T-cell (primary cell): ENCODE measurements around the gene ZXDB. TPM values are rescaled to one million over a fixed set of nuclear protein-coding genes. Genes with fewer than 3 reads are reported as not detected.
"Not testable (repeated sequence)": the region's sequence is repeated elsewhere in the genome, so short reads cannot be mapped to it uniquely, and the experiment has no call there.

Experiments
- ATAC-seq, 4 experiments: fragments of 200-7000 bp in 3 of 4; fragments of 150-1000 bp in 1 of 4; cut with Tn5 transposase; replicated peaks in 1 of 4; 1 replicate in 3 of 4; 2 replicates in 1 of 4; pipeline ENCODE4 v1.10.0; 2021; ENCODE audit warnings: moderate library complexity in 3 of 4, mild to moderate bottlenecking in 2 of 4, moderate number of reproducible peaks in 1 of 4
- CTCF ChIA-PET, 2 donors: fragments of 300-600 bp; sonication (Branson Sonifier 250); formaldehyde crosslinking; loops; one replicate each; lab custom pipeline; 2022; ENCODE audit warnings: antibody characterized with exemption in 2 of 2; lab: Charles Lee
- POLR2A ChIA-PET, 2 donors: fragments of 300-600 bp; sonication (Branson Sonifier 250); formaldehyde crosslinking; loops; one replicate each; lab custom pipeline; 2022; ENCODE audit warnings: antibody characterized with exemption in 2 of 2; lab: Charles Lee
- DNase-seq, 35 experiments: peaks; one replicate each; pipeline versions ENCODE4 v3.0.0 to v3.0.0-alpha.2; 2013 to 2023
- H3K27ac ChIP-seq: one replicate; pipeline ENCODE4 v1.5.1; 2013; ENCODE audit warnings: low read length
- H3K27me3 ChIP-seq, 2 experiments: replicated peaks in 1 of 2; 1 replicate in 1 of 2; 2 replicates in 1 of 2; pipeline versions ENCODE4 v1.6.1 to v1.7.0; 2013; ENCODE audit warnings: low read length in 1 of 2, mixed read lengths in 1 of 2; ENCODE audit not compliant: control insufficient read depth in 2 of 2, insufficient read depth in 2 of 2; ENCODE audit errors: extremely low read depth in 1 of 2
- H3K36me3 ChIP-seq, 2 donors: 1 replicate in 1 of 2; 2 replicates in 1 of 2; pipeline versions ENCODE4 v1.6.1 to v1.7.0; 2013; ENCODE audit warnings: low read length in 1 of 2; ENCODE audit not compliant: control insufficient read depth in 2 of 2, insufficient read depth in 1 of 2; ENCODE audit errors: extremely low read depth in 1 of 2
- H3K4me1 ChIP-seq, 2 experiments: 1 replicate in 1 of 2; 2 replicates in 1 of 2; pipeline versions ENCODE4 v1.6.1 to v1.7.0; 2013; ENCODE audit warnings: low read length in 2 of 2, mixed read lengths in 1 of 2; ENCODE audit not compliant: insufficient read depth in 2 of 2, control insufficient read depth in 1 of 2; ENCODE audit errors: extremely low read depth in 1 of 2
- H3K4me3 ChIP-seq, 2 donors: 1 replicate in 1 of 2; 2 replicates in 1 of 2; pipeline versions ENCODE4 v1.5.1 to v1.7.0; 2013; ENCODE audit warnings: mild to moderate bottlenecking in 2 of 2, low read length in 1 of 2, moderate library complexity in 1 of 2; ENCODE audit not compliant: control insufficient read depth in 1 of 2; ENCODE audit errors: extremely low read depth in 1 of 2
- H3K9me3 ChIP-seq: 2 replicates; pipeline ENCODE4 v1.7.0; 2013
- H3K27ac Mint-ChIP-seq, 2 donors: one replicate each; pipeline ENCODE4 v1.8.0; 2020 to 2021; ENCODE audit warnings: mild to moderate bottlenecking in 2 of 2, mixed read lengths in 2 of 2
- H3K27me3 Mint-ChIP-seq, 2 donors: one replicate each; pipeline ENCODE4 v1.8.0; 2021 to 2022; ENCODE audit warnings: mixed read lengths in 2 of 2
- H3K36me3 Mint-ChIP-seq: one replicate; pipeline ENCODE4 v1.8.0; 2021; ENCODE audit warnings: mixed read lengths
- H3K4me1 Mint-ChIP-seq, 3 donors: one replicate each; pipeline ENCODE4 v1.8.0; 2020 to 2022; ENCODE audit warnings: mixed read lengths in 3 of 3, mild to moderate bottlenecking in 1 of 3
- H3K4me3 Mint-ChIP-seq, 3 donors: one replicate each; pipeline ENCODE4 v1.8.0; 2020 to 2022; ENCODE audit warnings: mild to moderate bottlenecking in 3 of 3, mixed read lengths in 3 of 3, moderate library complexity in 3 of 3
- H3K9me3 Mint-ChIP-seq, 3 donors: one replicate each; pipeline ENCODE4 v1.8.0; 2020 to 2022; ENCODE audit warnings: mixed read lengths in 3 of 3
- WGBS: methylation state at CpG from one replicate; pipeline ENCODE4 v1.1.5; 2013; ENCODE audit warnings: missing lambda C conversion rate; ENCODE audit not compliant: insufficient coverage; 5-methylcytosine and 5-hydroxymethylcytosine counted together
- total RNA-seq, 35 experiments: library from RNA in 6 of 35; stranded (reverse) in 6 of 35; fragments of 120-200 nt in 1 of 35; gene quantifications; one replicate each; pipeline versions ENCODE4 v1.2.1 to v1.2.4 and lab custom pipeline; 2013 to 2026

Gene ZXDB
- total RNA-seq, 5 donors from 2014 or later (not counting 1 experiment from before 2014, with no cell fraction given): 11.2 to 21.3 (median 13.2) TPM

DNA sequence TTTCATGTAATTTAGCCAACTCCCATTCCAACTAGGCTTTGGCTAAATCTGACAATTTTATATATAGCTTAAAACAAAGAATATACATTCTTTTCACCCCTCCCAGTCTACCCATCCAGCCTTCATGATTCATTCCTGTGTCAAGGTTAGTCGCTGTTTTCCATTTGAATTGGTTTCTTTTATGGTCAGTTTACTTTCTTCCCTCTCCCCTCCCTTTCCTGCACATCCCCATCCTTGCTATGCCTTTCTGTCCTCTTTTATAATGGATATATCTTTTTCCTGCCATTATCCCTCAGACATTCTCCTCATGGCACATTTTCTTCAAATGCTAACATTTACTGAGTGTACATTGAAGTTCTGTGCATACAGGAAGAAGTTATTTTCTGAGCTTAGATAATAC lies 4.7 kb downstream of the ZXDB start:
- ChIA-PET POLR2A (no interaction called here), CTCF (no interaction called here)
- no peak for DNase-seq
- no peak overlapping the region for H3K4me3 ChIP-seq
- peaks cover 7 to 13% of the 10 kb centered on the region in 2 experiments for H3K4me1 ChIP-seq
- H3K27me3 Mint-ChIP-seq: peaks cover 0 to 8% of the 10 kb centered on the region in 2 donors
- WGBS: no CpG with 5 or more reads among the region's 1 CpG
- no peak overlapping the region for H3K27ac ChIP-seq
- H3K9me3 Mint-ChIP-seq: no peaks in the 10 kb centered on the region
- peaks cover 25 to 45% (median 33%) of the 10 kb centered on the region in 3 donors for H3K4me1 Mint-ChIP-seq
- H3K36me3 Mint-ChIP-seq: peaks cover 30% of the 10 kb centered on the region
- H3K4me3 Mint-ChIP-seq: peak overlapping the region; percentile 39 to 58 (median 57)
- no peaks in the 10 kb centered on the region for H3K27me3 ChIP-seq
- H3K36me3 ChIP-seq: no peaks in the 10 kb centered on the region
- no peak overlapping the region for H3K27ac Mint-ChIP-seq
- ATAC-seq: no peak
- no peaks in the 10 kb centered on the region for H3K9me3 ChIP-seq

DNA sequence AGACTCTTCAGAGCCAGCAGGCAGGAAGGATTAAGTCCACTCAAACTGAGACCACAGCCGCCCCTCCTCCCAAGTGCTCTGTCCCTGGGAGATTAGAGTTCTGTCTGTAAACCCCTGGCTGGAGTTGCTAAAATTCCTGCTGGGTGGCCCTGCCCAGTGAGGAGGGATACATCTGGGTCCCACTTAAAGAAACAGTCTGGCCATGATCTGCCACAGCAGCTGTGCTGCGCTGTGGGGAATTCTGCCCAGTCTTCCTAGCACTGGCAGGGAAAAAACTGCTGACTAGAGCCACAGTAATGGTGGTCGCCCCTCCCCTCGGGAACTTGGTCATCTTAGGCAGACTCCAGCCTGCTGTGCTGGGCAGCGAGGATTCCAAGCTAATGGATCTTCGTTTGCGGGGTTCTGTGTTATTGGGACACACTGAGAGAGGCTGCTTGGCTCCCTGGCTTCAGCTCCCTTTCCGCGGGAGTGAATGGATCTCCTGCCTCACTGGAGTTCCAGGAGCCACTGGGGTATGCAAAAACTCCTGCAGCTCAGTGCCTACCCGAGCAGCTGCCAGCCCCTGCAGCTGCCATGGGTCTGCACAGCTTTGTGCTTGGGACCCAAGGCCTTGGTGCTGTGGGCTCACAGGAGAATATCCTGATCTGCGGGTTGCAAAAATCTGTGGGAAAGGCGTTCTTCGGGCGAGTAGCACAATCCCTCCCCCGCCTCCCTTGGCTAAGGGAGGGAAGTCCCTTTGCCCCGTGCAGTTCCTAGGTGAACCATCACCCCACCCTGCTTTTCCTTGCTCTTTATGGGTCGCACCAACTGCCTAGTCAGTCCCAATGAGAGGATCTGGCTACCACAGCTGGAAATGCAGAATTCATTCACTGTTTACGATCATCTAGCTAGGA lies 15.7 kb downstream of the ZXDB start:
- no peak overlapping the region for H3K27ac Mint-ChIP-seq
- H3K36me3 ChIP-seq: no peaks in the 10 kb centered on the region
- H3K4me1 Mint-ChIP-seq: peaks cover 0 to 10% (median 0%) of the 10 kb centered on the region in 3 donors
- no peaks in the 10 kb centered on the region for H3K27me3 ChIP-seq
- no peaks in the 10 kb centered on the region for H3K4me1 ChIP-seq
- ChIA-PET CTCF (no interaction called here), POLR2A (no interaction called here)
- no peak for ATAC-seq
- H3K9me3 Mint-ChIP-seq: peaks cover 0 to 9% (median 0%) of the 10 kb centered on the region in 3 donors
- H3K4me3 ChIP-seq: no peak overlapping the region
- H3K9me3 ChIP-seq: no peaks in the 10 kb centered on the region
- H3K4me3 Mint-ChIP-seq: no peak overlapping the region
- DNase-seq: no peak
- no peak overlapping the region for H3K27ac ChIP-seq
- whole genome bisulfite sequencing: 80% methylated on average over 6 of the region's 18 CpGs
- H3K36me3 Mint-ChIP-seq: peaks cover 25% of the 10 kb centered on the region
- H3K27me3 Mint-ChIP-seq: peaks cover 0 to 4% of the 10 kb centered on the region in 2 donors

DNA sequence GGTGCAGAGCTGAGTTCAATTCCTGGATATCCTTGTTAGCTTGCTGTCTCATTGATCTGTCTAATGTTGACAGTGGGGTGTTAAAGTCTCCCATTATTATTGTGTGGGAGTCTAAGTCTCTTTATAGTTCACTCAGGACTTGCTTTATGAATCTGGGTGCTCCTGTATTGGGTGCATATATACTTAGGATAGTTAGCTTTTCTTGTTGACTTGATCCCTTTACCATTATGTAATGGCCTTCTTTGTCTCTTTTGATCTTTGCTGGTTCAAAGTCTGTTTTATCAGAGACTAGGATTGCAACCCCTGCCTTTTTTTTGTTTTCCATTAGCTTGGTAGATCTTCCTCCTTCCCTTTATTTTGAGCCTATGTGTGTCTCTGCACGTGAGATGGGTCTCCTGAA lies 21.5 kb downstream of the ZXDB start:
- WGBS: no CpG with 5 or more reads among the region's 1 CpG
- H3K27me3 Mint-ChIP-seq: peaks cover 0 to 30% of the 10 kb centered on the region in 2 donors
- H3K36me3 ChIP-seq, H3K4me3 ChIP-seq, H3K4me3 Mint-ChIP-seq, H3K27me3 ChIP-seq, ATAC-seq, DNase-seq, H3K27ac ChIP-seq, H3K9me3 ChIP-seq, H3K4me1 Mint-ChIP-seq, CTCF ChIA-PET, H3K4me1 ChIP-seq, POLR2A ChIA-PET, H3K27ac Mint-ChIP-seq: not testable (repeated sequence)
- peaks cover 28% of the 10 kb centered on the region for H3K36me3 Mint-ChIP-seq
- peaks cover 4 to 13% (median 5%) of the 10 kb centered on the region in 3 donors for H3K9me3 Mint-ChIP-seq

DNA sequence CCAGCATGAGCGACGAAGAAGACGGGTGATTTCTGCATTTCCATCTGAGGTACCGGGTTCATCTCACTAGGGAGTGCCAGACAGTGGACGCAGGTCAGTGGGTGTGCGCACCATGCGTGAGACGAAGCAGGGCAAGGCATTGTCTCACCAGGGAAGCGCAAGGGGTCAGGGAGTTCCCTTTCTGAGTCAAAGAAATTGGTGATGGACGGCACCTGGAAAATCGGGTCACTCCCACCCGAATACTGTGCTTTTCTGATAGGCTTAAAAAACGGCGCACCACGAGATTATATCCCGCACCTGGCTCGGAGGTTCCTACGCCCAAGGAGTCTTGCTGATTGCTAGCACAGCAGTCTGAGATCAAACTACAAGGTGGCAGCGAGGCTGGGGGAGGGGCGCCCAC lies 37.6 kb downstream of the ZXDB start:
- 98% methylated on average over 10 of the region's 20 CpGs for WGBS
- H3K4me3 ChIP-seq, H3K27me3 ChIP-seq, H3K27me3 Mint-ChIP-seq, H3K4me3 Mint-ChIP-seq, ATAC-seq, H3K9me3 ChIP-seq, H3K36me3 ChIP-seq, H3K27ac Mint-ChIP-seq, H3K4me1 Mint-ChIP-seq, H3K27ac ChIP-seq, DNase-seq, CTCF ChIA-PET, H3K4me1 ChIP-seq, POLR2A ChIA-PET, H3K36me3 Mint-ChIP-seq: not testable (repeated sequence)
- peaks cover 6 to 25% (median 10%) of the 10 kb centered on the region in 3 donors for H3K9me3 Mint-ChIP-seq

DNA sequence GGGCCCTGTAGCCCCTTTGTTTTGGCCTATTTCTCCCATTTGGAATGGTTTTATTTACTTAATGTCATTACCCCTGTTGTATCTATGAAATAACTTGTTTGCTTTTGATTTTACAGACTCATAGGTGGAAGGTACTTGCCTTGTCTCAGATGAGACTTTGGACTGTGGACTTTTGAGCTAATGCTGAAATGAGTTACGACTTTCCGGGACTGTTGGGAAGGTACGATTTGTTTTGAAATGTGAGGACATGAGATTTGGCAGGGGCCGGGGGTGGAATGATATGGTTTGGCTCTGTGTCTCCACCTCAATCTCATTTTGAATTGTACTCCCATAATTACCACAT lies 48.8 kb downstream of the ZXDB start:
- Mint-ChIP-seq H3K27ac (no peak overlapping the region), H3K4me3 (no peak overlapping the region), H3K9me3 (peaks cover 0 to 21% (median 7%) of the 10 kb centered on the region in 3 donors), H3K36me3 (peaks cover 6% of the 10 kb centered on the region), H3K4me1 (no peaks in the 10 kb centered on the region), H3K27me3 (peaks cover 0 to 12% of the 10 kb centered on the region in 2 donors)
- Histone ChIP-seq H3K9me3 (no peaks in the 10 kb centered on the region), H3K27ac (no peak overlapping the region), H3K4me1 (no peaks in the 10 kb centered on the region), H3K36me3 (no peaks in the 10 kb centered on the region), H3K27me3 (no peaks in the 10 kb centered on the region), H3K4me3 (no peak overlapping the region)
- no peak for DNase-seq
- CTCF ChIA-PET: no interaction called here
- WGBS: no CpG with 5 or more reads among the region's 4 CpGs
- POLR2A ChIA-PET: no interaction called here
- no peak for ATAC-seq

DNA sequence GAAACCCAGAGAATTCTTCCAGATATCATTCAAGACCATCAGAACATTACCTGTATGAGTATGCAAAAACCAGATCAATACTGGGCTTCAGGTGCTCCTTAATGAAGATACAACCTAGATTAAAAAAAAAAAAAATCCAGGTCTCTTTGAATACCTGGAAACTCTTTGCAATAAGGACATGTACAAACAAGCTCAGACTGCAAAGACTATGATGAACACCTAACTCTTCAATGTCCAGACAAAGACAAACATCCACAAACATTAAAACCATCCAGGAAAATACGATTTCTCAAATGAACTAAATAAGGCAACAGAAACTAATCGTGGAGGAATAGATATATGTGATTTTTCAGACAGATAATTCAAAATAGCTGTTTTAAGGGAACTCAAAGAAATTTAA lies 49.5 kb downstream of the ZXDB start:
- Histone ChIP-seq H3K9me3 (no peaks in the 10 kb centered on the region), H3K27me3 (no peaks in the 10 kb centered on the region), H3K27ac (no peak overlapping the region), H3K4me3 (no peak overlapping the region), H3K36me3 (no peaks in the 10 kb centered on the region), H3K4me1 (no peaks in the 10 kb centered on the region)
- no peak for DNase-seq
- WGBS: no CpG with 5 or more reads among the region's 2 CpGs
- POLR2A ChIA-PET: no interaction called here
- Mint-ChIP-seq H3K27me3 (peaks cover 0 to 9% of the 10 kb centered on the region in 2 donors), H3K36me3 (peaks cover 6% of the 10 kb centered on the region), H3K27ac (no peak overlapping the region), H3K4me1 (no peaks in the 10 kb centered on the region), H3K9me3 (peaks cover 0 to 14% (median 4%) of the 10 kb centered on the region in 3 donors), H3K4me3 (no peak overlapping the region)
- CTCF ChIA-PET: no interaction called here
- no peak for ATAC-seq
